Right ventricle myocardium superior (tissue), 1 donor: ENCODE results near the gene PTAR1. TPM values are rescaled to one million over a fixed set of nuclear protein-coding genes. Genes with fewer than 3 reads are reported as not detected.
A peak's percentile ranks its signal among the peaks of the same experiment; 100 is the strongest.
"Not testable (repeated sequence)": the region's sequence is repeated elsewhere in the genome, so short reads cannot be mapped to it uniquely, and the experiment has no call there.

Experiments
- ATAC-seq: fragments of 200-7000 bp; cut with Tn5 transposase; one replicate; pipeline ENCODE4 v1.9.1; 2020; ENCODE audit warnings: mild to moderate bottlenecking; ENCODE audit not compliant: poor library complexity
- DNase-seq: peaks from one replicate; pipeline ENCODE4 v3.0.0-alpha.2; 2020
- intact Hi-C: fragments of 100-400 bp; cut with DNase I; formaldehyde crosslinking; loops from one replicate; pipeline ENCODE4 v1.11.2; 2022
- long read RNA-seq: library from polyadenylated mRNA; unstranded; transcript quantifications from one replicate; pipeline ENCODE4 v2.0.0, GENCODE V29; 2021
- total RNA-seq: library from RNA; stranded (reverse); fragmentation: NEBNext Ultra II Directional; extraction: Animal tissue kit (Norgen Biotek cat#: 25700); gene quantifications from one replicate; pipeline ENCODE4 v1.2.1, GENCODE V29; 2021
- donor health status: DM: no; HTN: yes; CAD: no; lungs with severe emphysema.

Gene PTAR1, protein sequence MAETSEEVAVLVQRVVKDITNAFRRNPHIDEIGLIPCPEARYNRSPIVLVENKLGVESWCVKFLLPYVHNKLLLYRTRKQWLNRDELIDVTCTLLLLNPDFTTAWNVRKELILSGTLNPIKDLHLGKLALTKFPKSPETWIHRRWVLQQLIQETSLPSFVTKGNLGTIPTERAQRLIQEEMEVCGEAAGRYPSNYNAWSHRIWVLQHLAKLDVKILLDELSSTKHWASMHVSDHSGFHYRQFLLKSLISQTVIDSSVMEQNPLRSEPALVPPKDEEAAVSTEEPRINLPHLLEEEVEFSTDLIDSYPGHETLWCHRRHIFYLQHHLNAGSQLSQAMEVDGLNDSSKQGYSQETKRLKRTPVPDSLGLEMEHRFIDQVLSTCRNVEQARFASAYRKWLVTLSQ
- total RNA-seq, result 22.5 TPM
- long read RNA-seq, partial matches to known transcripts, result 2 of 7 reads
- long read RNA-seq, other reads (novel, unspliced or antisense), result 3 of 7 reads

DNA sequence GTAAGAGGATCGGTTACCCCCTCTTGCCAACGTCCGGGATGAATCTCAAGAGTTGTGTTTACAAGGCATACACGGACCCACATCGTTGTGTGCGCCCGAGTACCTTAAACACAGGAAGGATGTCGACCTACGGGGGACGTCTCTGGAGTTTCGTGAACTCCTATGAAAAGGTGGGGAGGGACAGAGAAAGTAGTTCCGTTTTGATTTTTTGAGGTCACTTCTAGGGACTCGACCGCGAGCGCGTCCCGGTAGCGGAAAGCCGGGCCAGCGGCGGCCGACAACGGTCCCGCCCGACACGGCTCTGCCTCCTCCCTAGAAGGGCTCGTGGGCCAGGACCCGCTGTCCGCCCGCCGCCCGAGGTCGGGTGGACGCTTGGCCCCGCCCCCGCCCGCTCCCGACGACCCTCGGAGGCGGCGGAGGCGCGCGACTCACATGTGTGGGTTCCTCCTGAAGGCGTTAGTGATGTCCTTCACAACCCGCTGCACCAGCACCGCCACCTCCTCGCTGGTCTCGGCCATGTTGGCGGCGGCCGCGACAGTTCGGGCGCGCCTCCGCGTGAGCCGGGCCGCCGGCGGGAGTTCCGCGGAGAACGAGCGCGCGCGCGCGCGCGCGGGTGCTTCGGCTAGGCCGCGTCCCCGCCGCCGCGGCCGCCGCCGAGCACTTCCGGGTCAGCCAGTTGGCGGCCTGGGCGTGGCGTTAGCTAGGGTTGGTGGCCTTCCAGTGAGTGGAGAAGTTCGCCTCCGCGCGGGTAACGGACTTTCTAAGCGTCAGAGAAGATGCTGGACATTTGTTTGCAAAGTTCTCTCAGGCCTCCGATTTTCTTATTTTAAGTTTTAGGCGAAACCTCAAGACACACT, at the start of gene PTAR1:
Gene PTAR1, minus strand, starts transcription at position 591 of the 857 bp plus-strand sequence. Its CDS starts 73 bp downstream, at position 518.
- ATAC-seq, result peak; percentile 98

DNA sequence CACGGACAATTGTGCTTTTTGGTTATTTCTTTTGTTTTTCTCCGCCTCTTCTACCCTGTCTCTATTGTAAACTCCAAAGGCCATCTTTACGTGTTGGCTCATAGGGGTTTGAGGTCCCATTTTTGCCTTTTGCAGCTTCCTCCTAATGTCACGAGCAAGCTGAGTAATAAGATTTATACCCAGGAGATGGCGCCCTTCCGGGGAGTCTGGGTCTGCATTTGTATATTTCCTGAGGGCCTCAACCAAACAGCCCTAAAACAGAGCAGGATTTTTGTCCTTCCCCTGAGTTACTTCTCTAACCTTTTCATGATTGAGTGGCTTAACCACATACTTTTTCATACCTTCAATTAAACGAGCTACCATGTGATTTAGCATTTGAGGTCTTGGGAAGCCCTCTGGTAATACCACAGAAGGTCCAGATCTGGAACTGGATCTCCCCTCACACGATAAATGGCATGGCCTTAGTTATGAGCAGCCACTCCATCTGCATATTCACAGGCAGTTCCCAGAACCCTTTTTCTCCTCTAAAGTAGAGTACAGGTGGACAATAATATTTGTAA, 49.6 kb upstream of the PTAR1 start:
- intact Hi-C loops, result no loop called here

More for the DNA sequence above, at the start of gene PTAR1:
- peak; percentile 96 for DNase-seq
- intact Hi-C loops, result loop anchor here (5.0 kb wide), 1 partner anchor 87 kb away; the partner anchor contains the start of gene APBA1

DNA sequence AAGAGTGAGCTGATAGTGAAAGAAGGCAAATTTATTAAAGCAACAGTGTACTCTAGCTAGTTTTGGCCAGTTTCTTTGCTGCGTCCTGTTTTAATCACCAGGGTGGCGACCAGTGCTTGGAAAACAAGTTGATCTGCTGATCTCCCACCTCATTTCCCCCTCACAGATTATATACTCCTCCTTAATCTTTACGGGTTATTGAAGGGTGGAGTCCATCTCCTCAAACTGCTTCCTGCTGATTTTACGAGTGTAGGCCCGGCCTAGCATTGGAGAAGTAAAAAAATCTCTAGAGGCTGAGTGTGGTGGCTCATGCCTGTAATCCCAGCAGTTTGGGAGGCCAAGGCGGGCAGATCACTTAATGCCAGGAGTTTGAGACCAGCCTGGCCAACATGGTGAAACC, 46.8 kb upstream of the PTAR1 start:
- DNase-seq, result no peak
- intact Hi-C loops, result no loop called here
- ATAC-seq, result peak; percentile 23

More for the DNA sequence above, 49.6 kb upstream of the PTAR1 start:
- DNase-seq (no peak), ATAC-seq (no peak)

DNA sequence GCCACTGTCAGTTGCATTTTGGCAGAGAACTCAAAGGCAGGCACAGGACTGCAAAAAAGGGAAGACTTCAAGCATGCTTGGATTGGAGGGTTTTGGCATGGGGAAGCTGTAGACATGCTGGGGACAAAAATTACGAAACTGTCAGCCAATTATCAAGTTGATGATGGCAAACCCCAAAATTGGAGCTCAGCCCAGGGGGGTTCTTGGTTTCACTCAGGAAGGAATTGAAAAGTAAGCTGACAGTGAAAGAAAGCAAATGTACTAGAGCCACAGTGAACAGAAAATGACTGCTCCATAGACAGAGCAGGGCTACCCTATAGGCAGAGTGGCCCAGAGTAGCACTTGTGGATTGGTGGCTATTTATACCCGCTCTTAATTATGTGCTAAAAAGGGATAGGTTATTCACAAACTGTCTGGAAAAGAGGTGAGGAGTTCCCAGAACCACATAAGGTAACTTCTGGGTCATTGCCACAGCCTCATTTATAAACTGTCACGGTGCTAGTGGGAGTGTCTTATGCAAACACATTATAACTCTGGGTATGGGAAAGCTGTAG, 46.2 kb upstream of the PTAR1 start:
- intact Hi-C loops, result no loop called here
- ATAC-seq, result peak; percentile 81

DNA sequence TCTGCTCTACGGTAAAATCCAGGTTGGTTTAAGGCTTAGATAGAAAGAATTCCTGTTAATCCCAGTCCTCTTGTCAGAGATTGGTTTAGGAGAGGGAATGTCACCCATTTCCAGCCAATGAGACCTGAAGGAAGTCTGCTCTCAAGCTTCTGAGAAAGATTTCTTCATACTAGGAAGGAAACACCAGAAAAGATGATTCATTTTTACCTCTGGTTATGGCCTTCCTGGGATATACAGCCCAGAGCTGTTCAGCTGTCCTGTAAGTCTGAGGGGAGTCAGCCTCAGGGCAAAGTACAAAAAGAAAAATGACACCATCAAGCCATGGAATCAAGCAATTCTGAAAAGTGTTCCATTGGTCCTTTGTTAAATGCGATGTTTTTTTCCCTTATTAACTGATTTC, 42.2 kb upstream of the PTAR1 start:
- intact Hi-C loops, result no loop called here
- DNase-seq (no peak), ATAC-seq (no peak)

More for the DNA sequence above, 46.2 kb upstream of the PTAR1 start:
- DNase-seq, result peak; percentile 47

DNA sequence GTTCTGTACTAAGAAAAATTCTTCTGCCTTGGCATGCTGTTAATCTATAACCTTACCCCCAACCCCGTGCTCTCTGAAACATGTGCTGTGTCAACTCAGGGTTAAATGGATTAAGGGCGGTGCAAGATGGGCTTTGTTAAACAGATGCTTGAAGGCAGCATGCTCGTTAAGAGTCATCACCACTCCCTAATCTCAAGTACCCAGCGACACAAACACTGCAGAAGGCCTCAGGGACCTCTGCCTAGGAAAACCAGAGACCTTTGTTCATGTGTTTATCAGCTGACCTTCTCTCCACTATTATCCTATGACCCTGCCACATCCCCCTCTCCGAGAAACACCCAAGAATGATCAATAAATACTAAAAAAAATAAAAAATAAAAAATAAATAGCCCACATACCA, 40.2 kb upstream of the PTAR1 start:
- DNase-seq, intact Hi-C loops, ATAC-seq: not testable (repeated sequence)

DNA sequence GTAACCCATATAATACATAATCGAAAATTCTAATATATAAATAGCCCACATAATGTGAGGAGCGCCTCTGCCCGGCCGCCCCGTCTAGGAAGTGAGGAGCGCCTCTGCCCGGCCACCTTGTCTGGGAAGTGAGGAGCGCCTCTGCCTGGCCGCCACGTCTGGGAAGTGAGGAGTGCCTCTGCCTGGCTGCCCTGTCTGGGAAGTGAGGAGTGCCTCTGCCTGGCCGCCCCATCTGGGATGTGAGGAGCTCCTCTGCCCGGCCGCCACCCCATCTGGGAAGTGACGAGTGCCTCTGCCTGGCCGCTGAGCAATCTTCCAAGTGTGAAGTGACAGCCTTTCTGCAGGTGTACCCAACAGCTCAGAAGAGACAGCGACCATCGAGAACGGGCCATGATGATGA, 39.7 kb upstream of the PTAR1 start:
- ATAC-seq, intact Hi-C loops, DNase-seq: not testable (repeated sequence)

DNA sequence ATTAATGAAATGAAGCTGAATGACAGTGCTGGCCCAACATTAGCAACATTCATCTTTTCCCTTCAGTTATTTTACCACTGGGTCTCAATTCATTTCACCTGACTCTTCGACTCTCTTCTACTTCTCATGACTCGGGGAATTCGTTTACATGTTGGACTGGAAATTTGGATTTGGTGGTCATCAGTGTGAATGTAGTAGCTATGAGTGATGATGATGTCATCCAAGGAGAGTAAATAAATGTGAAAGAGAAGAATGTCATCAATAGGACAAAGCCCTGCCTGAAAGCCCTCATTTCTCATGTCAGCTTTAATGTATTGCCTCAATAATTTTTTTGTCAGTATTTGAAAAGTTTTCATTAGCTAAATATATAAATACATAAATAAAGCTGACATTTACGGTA, 38.9 kb upstream of the PTAR1 start:
- ATAC-seq, result no peak
- no peak for DNase-seq
- intact Hi-C loops, result no loop called here

DNA sequence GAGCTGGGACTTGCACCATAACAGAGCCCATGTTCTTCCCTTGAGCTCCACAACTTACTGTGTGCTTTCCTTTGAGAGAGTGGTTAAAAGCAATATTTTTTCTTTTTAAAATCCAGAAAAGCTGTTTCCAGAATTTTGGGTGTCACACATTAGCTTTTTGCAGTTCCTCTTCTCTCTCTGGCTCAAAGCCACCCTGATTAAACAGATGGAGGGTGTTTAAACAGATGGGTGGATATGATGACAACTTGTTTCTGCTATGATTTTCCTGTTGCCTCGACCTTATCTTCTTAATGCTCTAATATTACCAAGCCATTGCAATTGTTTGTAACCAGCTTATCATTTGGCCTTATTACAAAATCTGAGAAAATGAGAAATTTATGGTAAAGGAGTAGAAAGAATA, 37.9 kb upstream of the PTAR1 start:
- no peak for DNase-seq
- ATAC-seq, result peak; percentile 60
- intact Hi-C loops, result no loop called here

DNA sequence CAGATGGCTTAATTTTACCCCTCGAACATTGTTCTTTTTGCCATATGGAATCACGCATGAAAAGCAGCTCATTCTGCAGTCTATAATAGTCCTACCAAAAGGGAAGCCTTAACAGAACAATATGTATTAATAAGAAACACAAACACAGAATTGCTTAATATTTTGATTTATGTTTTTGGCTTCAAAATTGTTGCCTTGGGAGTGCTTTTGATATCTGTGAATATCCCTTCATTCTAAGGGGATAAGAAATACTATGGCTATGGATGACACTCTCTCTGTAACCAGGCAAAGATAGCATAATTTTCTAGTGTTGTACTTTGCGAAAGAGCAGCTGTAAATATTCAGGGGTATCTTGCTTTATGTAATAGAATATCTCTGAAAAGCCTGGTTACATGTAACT, 34.5 kb upstream of the PTAR1 start:
- DNase-seq (no peak), ATAC-seq (no peak)
- intact Hi-C loops, result no loop called here

DNA sequence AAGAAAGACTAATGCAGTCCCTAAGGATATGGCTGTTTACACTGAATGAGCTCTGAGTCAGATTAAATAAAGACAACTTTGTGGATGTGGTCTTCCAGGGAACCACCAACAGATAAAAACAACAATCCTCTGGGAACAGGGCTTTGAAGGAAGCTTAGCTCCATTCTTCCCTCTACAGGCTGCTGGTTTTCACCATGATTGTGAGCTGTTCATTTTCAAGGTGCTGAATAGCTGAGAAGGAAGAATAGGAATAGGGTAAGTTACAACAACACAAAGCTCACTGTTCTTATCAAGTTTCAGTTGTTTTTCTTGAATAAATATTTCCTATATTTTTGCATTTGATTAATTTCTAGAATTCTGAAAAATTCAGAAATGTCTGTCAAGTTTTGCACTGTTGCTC, 25.9 kb upstream of the PTAR1 start:
- intact Hi-C loops, result no loop called here
- no peak for ATAC-seq
- no peak for DNase-seq

DNA sequence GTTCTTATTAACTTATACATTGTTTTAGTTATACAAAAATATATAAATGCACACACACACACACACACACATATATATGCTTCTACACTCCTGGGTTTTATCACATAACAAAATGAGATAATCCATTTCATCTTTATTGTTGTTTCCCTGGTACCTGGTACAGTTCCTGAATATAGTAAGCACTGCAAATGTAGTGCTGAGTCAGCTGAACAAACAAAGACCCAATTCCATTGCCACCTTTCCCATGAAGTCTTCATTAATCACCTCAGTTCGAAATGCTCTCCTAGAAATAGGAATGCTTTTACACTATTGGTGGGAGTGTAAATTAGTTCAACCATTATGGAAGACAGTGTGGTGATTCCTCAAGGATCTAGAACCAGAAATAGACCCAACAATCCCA, 13.4 kb upstream of the PTAR1 start:
- intact Hi-C loops, result no loop called here
- no peak for DNase-seq
- ATAC-seq, result no peak

DNA sequence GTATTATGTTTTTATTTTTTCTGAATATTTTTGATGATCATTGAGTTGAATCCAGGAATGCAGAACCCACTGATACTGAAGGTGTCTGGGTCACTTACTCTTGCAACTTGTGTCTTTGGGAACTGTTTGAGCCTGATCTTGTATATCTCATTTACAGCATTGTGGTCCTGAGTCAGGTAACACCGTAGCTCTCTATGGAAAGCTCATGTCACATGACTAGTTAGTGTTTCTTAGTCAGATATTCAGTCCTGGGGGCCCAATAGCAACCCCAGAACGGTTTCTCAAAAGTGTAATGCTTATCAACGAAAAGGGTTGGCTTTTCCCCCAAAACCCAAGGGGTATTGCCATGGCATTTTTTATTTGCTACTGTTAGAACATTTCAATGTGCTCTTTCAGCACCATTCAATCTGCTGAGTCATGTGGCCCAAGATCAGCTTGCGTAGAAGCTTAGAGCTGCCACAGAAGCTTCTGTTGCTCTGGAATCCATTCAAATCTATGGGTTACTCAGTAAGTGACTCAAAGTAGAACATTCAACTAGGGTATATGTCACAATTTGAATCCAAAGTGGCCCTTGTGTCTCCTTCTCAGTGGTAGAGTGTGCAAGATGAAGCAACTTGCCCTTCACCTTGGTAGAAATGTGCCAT, 12.1 kb upstream of the PTAR1 start:
- ATAC-seq (no peak), DNase-seq (no peak)
- intact Hi-C loops, result no loop called here

DNA sequence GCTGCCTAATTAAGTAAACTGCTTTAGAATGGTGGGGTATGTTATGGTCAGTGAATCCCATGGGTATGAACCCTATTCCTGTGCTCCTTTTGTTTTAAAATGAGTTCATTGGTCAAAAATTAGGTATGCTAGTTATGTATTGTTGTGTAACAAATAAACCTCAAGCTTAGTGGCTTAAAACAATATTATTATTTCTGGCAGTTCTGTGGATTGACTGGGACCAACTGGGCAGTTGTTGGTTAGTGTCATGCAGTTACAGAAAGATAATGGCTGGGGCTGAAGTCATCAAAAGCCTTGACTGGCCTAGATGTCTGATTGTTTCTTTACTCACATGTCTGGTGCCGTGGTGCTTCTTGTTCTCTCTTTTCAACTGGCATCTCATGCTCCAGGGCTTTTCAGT, 8.9 kb upstream of the PTAR1 start:
- no peak for DNase-seq
- no peak for ATAC-seq
- intact Hi-C loops, result no loop called here

DNA sequence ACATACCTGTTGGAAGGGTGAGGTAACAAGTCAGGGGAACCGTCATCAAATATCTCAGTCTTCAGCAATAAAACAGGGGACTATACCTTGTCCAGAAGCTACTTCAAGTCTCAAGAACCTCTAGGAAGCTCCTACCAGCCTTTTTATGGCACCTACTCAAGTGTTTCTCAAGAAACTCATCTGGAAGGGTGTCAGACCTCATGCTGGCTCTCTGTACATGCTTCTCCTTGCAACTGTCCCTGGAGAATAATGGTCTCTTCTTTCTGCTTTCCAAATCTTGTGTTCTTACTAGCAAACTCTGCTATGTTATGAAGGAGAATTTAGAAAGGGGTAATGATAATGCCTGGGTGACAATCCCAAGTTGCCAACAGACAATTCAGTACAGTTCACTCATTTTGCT, 8.3 kb upstream of the PTAR1 start:
- DNase-seq (no peak), ATAC-seq (no peak)
- intact Hi-C loops, result no loop called here

DNA sequence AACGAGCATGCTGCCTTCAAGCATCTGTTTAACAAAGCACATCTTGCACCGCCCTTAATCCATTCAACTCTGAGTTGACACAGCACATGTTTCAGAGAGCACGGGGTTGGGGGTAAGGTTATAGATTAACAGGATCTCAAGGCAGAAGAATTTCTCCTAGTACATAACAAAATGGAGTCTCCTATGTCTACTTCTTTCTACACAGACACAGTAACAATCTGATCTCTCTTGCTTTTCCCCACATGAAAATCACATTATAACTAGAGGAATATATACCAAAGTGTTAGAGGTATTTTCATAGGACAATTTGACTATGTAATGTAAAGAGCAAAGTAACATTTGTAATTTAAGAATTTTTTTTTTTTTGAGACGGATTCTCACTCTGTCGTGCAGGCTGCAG, 4.1 kb upstream of the PTAR1 start:
- intact Hi-C loops, DNase-seq, ATAC-seq: not testable (repeated sequence)

DNA sequence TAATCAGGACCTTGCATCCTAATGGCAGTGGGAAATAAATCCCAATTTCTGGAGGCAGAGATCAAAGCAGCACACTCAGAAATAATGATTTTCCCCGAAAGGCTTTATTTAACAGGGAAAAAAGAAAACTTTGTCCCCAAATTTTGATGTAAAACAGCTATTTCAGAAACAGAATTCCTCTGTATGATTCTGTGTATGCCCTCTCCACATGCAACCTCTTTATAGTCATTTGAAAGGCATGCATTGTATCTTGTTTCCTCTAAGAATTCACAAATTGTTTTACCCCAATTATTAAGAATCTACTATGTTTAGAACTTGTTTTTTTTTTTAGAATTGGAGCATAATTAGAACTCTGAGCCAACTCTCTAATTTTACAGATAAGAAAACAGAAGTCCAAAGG, 2.7 kb upstream of the PTAR1 start:
- intact Hi-C loops, result no loop called here

DNA sequence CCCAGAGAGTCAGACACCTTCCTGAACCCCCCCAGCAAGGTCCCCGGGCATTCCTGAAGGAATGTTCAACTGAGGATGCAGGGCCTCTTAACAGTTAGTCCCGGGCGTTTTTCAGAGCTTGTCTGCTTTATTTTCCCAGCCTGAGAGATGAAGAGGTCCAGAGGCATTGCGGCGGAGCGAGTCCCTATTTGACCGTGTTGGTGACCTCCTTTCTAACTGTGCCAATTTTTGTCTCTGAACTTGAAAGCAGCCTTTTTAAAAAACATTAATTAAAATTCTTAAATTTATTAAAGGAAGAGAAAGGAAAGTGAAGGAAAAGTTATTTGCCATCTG, 433 bp upstream of the PTAR1 start:
- intact Hi-C loops, result no loop called here
- peak; percentile 10 for ATAC-seq
- no peak for DNase-seq

More for the DNA sequence above, 2.7 kb upstream of the PTAR1 start:
- ATAC-seq (no peak), DNase-seq (no peak)
